ENCODE measurements around the gene OPCML.

DNA sequence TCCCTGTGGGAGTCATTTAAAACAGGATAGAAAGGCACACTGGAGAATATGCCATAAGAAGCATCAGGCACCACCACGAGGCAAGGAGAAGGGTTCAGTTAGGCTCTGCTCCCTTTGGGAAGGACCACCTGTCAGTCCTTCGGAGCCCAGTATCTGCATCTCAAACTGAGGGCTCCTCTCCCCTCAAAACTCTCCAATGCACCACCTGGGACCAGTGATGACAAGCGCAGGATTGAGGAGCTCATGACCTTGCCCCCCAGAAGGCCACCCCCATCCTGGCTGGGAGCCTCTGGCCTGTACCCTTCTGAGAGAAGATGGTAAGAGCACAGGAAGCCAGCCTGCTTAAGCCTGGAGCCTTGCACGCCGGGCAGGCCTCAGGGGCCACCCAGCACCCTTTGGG, 39.4 kb downstream of the OPCML start:
- TF ChIP-seq, protein P1, sequence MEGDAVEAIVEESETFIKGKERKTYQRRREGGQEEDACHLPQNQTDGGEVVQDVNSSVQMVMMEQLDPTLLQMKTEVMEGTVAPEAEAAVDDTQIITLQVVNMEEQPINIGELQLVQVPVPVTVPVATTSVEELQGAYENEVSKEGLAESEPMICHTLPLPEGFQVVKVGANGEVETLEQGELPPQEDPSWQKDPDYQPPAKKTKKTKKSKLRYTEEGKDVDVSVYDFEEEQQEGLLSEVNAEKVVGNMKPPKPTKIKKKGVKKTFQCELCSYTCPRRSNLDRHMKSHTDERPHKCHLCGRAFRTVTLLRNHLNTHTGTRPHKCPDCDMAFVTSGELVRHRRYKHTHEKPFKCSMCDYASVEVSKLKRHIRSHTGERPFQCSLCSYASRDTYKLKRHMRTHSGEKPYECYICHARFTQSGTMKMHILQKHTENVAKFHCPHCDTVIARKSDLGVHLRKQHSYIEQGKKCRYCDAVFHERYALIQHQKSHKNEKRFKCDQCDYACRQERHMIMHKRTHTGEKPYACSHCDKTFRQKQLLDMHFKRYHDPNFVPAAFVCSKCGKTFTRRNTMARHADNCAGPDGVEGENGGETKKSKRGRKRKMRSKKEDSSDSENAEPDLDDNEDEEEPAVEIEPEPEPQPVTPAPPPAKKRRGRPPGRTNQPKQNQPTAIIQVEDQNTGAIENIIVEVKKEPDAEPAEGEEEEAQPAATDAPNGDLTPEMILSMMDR (IDR thresholded peaks at IDR 0.05; ENCODE audit: low read length): no peak
- TF ChIP-seq EZH2 (optimal IDR thresholded peaks at IDR 0.05; ENCODE audit: low read depth, low read length): no peak
